K562 (cell line): Measurements from ENCODE around the gene LRRC61.
"Not testable (repeated sequence)": the region's sequence is repeated elsewhere in the genome, so short reads cannot be mapped to it uniquely, and the experiment has no call there.

ENCODE experiments used
- CBX5 ChIP-seq: IDR thresholded peaks from 2 replicates; pipeline ENCODE4 v1.6.1; 2014; ENCODE audit warnings: low read depth, borderline replicate concordance
- CEBPG ChIP-seq, 3 experiments: fragments of 200-800 bp in 1 of 3; sonication (Bioruptor generic) in 1 of 3; sonication (generic) in 1 of 3; formaldehyde crosslinking in 1 of 3; IDR thresholded peaks in 2 of 3; conservative IDR thresholded peaks in 1 of 3; 2 replicates each; pipeline versions ENCODE4 v1.6.1 to v1.8.0; 2016 to 2022; ENCODE audit warnings: missing compliant biosample characterization in 2 of 3, missing genetic modification characterization in 2 of 3, mild to moderate bottlenecking in 1 of 3, missing genetic modification reagents in 1 of 3
- ESRRA ChIP-seq: fragments of 450-650 bp; IDR thresholded peaks from 2 replicates; pipeline ENCODE4 v1.6.1; 2014; ENCODE audit warnings: low read depth, mild to moderate bottlenecking, moderate library complexity, borderline replicate concordance
- HDGF ChIP-seq: fragments of 450-650 bp; IDR thresholded peaks from 2 replicates; pipeline ENCODE4 v1.6.1; 2016
- HES1 ChIP-seq: fragments of 450-650 bp; IDR thresholded peaks from 2 replicates; pipeline ENCODE4 v1.6.1; 2016; ENCODE audit warnings: low read depth, mild to moderate bottlenecking, moderate library complexity
- PATZ1 ChIP-seq: fragments of 250-450 bp; sonication (Bioruptor Pico); IDR thresholded peaks from 2 replicates; pipeline ENCODE4 v1.5.0; 2020; ENCODE audit warnings: mild to moderate bottlenecking, borderline replicate concordance
- RBFOX2 ChIP-seq: fragments of 200-400 bp; formaldehyde crosslinking; IDR thresholded peaks from 2 replicates; pipeline ENCODE4 v1.6.1; 2017; ENCODE audit warnings: low read depth, mild to moderate bottlenecking, low read length, moderate library complexity
- SMARCA4 ChIP-seq: fragments of 450-650 bp; IDR thresholded peaks from 2 replicates; pipeline ENCODE4 v1.6.1; 2016
- YBX1 ChIP-seq: fragments of 450-650 bp; IDR thresholded peaks from 2 replicates; pipeline ENCODE4 v1.7.1; 2016; ENCODE audit warnings: mild to moderate bottlenecking
- ZBTB12 ChIP-seq: fragments of 250-450 bp; sonication (Bioruptor Pico); IDR thresholded peaks from 2 replicates; pipeline ENCODE4 v1.4.0; 2020
- ZNF277 ChIP-seq: fragments of 250-450 bp; sonication (Bioruptor Pico); IDR thresholded peaks from 2 replicates; pipeline ENCODE4 v1.8.0; 2022; ENCODE audit warnings: inconsistent platforms, mild to moderate bottlenecking, moderate library complexity, borderline replicate concordance
- TF ChIP-seq, protein P1 (sequence below): IDR thresholded peaks from 2 replicates; pipeline ENCODE4 v1.6.1; 2016; ENCODE audit warnings: missing genetic modification characterization, missing compliant biosample characterization
- TF ChIP-seq, protein P2 (sequence below): fragments of 450-650 bp; IDR thresholded peaks from 2 replicates; pipeline ENCODE4 v1.6.1; 2018; ENCODE audit not compliant: partially characterized antibody
- TF ChIP-seq, protein P3 (sequence below): fragments of 250-450 bp; sonication (Bioruptor Pico); IDR thresholded peaks from 2 replicates; pipeline ENCODE4 v1.8.0; 2021; ENCODE audit warnings: moderate library complexity, mild to moderate bottlenecking, inconsistent platforms

GRCh38 chr7:150283111-150283510 is 40.0 kb upstream of the LRRC61 start:
- not testable (repeated sequence) for TF ChIP-seq PATZ1 (CRISPR knock-in tag); HDGF; ZBTB12 (CRISPR knock-in tag); CBX5; SMARCA4; HES1; RBFOX2; ZNF277 (CRISPR knock-in tag); CEBPG (CRISPR knock-in tag; IDR thresholded peaks at IDR 0.05); CEBPG (tag; conservative IDR thresholded peaks at IDR 0.05 in 1 of 2, IDR thresholded peaks at IDR 0.05 in 1 of 2); YBX1; ESRRA
- TF ChIP-seq, protein P1, sequence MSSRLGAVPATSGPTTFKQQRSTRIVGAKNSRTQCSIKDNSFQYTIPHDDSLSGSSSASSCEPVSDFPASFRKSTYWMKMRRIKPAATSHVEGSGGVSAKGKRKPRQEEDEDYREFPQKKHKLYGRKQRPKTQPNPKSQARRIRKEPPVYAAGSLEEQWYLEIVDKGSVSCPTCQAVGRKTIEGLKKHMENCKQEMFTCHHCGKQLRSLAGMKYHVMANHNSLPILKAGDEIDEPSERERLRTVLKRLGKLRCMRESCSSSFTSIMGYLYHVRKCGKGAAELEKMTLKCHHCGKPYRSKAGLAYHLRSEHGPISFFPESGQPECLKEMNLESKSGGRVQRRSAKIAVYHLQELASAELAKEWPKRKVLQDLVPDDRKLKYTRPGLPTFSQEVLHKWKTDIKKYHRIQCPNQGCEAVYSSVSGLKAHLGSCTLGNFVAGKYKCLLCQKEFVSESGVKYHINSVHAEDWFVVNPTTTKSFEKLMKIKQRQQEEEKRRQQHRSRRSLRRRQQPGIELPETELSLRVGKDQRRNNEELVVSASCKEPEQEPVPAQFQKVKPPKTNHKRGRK (tag), result not testable (repeated sequence)
- TF ChIP-seq, protein P2, sequence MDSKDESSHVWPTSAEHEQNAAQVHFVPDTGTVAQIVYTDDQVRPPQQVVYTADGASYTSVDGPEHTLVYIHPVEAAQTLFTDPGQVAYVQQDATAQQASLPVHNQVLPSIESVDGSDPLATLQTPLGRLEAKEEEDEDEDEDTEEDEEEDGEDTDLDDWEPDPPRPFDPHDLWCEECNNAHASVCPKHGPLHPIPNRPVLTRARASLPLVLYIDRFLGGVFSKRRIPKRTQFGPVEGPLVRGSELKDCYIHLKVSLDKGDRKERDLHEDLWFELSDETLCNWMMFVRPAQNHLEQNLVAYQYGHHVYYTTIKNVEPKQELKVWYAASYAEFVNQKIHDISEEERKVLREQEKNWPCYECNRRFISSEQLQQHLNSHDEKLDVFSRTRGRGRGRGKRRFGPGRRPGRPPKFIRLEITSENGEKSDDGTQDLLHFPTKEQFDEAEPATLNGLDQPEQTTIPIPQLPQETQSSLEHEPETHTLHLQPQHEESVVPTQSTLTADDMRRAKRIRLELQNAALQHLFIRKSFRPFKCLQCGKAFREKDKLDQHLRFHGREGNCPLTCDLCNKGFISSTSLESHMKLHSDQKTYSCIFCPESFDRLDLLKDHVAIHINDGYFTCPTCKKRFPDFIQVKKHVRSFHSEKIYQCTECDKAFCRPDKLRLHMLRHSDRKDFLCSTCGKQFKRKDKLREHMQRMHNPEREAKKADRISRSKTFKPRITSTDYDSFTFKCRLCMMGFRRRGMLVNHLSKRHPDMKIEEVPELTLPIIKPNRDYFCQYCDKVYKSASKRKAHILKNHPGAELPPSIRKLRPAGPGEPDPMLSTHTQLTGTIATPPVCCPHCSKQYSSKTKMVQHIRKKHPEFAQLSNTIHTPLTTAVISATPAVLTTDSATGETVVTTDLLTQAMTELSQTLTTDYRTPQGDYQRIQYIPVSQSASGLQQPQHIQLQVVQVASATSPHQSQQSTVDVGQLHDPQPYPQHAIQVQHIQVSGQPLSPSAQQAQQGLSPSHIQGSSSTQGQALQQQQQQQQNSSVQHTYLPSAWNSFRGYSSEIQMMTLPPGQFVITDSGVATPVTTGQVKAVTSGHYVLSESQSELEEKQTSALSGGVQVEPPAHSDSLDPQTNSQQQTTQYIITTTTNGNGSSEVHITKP, result not testable (repeated sequence)
- TF ChIP-seq, protein P3, sequence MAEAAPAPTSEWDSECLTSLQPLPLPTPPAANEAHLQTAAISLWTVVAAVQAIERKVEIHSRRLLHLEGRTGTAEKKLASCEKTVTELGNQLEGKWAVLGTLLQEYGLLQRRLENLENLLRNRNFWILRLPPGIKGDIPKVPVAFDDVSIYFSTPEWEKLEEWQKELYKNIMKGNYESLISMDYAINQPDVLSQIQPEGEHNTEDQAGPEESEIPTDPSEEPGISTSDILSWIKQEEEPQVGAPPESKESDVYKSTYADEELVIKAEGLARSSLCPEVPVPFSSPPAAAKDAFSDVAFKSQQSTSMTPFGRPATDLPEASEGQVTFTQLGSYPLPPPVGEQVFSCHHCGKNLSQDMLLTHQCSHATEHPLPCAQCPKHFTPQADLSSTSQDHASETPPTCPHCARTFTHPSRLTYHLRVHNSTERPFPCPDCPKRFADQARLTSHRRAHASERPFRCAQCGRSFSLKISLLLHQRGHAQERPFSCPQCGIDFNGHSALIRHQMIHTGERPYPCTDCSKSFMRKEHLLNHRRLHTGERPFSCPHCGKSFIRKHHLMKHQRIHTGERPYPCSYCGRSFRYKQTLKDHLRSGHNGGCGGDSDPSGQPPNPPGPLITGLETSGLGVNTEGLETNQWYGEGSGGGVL (CRISPR knock-in tag), result not testable (repeated sequence)
